NAMALWA (cell line): ENCODE data around the gene SMIM8.

Experiments
- DNase-seq: peaks from one replicate; pipeline ENCODE4 v3.0.0-alpha.2; 2015; ENCODE audit warnings: low spot score

The SMIM8 gene

DNA sequence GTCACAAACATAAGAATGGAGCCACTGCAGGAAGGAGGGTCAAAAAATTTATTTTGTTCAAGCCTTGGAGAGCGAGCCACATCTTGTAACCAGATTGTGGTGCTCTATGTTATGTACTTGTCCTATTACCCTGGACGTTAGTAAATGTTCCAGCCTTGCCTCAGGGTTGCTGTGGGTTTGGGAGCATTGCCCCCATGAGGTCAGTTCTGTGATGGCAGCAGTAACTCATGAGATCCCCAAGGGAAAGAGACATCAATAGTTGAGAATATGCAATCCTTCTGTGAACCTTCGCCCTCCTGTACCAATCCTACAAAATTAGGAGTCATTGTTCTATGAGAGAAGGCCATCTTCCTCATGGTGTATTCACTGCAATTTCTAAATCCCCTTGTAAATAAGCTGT lies 68.9 kb downstream of the SMIM8 start:
- DNase-seq, result peak; percentile 66
